SH-SY5Y (cell line): ENCODE results near the gene PAX2.

ENCODE experiments used
- GATA2 ChIP-seq: IDR thresholded peaks from 2 replicates; pipeline ENCODE4 v1.6.1; 2011; ENCODE audit warnings: mild to moderate bottlenecking, low read depth, low read length
- GATA3 ChIP-seq: IDR thresholded peaks from 2 replicates; pipeline ENCODE4 v1.6.1; 2011; ENCODE audit warnings: low read depth, mild to moderate bottlenecking, low read length, moderate library complexity

DNA sequence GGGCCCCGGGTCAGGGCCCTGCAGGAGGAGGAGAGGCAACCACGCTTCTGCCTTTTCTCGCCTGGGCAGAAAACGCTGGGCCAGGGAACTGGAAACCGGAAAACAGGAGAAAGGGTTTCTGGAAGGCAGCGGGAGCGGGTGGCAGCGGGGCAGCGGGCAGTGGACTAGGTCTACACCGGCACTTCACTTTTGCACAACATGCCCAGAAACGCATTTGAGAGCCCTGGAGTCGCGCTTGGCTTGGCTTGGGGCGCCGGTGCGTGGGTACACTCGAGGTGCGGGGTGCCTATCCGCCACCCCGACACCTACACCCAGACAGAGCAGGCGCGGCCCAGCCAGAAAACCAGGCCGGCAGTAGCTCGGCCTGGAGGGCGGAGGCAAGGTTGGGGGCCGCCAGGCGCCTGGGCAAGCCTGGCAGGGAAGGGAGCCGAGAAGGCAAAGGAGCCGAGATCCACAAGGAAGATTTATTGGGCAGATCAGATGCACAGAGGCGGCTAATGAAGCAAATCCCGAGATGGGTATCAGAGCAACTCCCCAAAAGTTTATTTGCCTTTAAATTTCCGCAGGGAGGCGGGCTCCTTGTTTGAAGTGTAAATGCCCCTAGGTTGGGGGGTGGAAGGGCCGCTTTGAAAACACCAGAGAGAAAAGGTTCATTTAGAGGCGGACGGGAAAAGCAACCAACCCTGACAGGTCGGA is 3.2 kb upstream of the PAX2 start:
- no peak for TF ChIP-seq GATA2
- no peak for TF ChIP-seq GATA3
